NOMO-1 treated with DMSO at 0.1 percent for 48 hours (cell line): ENCODE data around the gene VAT1L.

ENCODE experiments used
- DNase-seq: peaks from one replicate; lab custom pipeline; 2025; ENCODE audit not compliant: unreplicated experiment; lab: John Stamatoyannopoulos, UW

Gene VAT1L

DNA sequence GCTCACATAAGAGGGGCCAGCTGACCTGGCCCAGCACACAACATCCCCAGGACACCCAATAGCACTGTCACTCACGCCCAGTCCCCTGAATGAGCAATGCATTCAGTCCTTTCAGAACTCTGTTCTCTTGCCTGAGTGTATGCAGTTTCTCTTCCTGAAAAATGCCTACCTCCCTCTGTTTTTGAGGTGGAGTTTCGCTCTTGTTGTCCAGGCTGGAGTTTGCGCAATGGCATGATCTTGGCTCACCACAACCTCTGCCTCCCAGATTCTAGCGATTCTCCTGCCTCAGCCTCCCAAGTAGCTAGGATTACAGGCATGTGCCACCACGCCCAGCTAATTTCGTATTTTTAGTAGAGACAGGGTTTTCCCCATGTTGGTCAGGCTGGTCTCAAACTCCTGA is 159.2 kb downstream of the VAT1L start:
- peak; percentile 83 for DNase-seq

DNA sequence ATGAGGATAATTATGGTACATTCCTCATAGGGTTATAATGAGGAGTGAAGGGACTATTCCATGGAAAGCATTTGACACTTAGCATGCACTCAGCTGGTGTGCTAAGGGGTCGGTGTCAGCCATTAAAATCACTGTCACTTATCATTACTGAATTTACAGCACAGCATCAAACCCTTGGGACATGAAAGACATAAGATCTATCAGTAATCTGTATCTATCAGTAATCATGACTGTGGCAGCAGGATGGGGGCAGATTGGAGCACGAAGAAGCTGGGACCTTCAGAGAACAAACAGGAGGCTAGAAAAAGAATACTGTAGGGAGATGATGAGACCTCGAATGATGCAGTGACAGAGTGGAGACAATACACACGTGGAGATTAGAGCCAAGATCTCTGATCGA is 160.5 kb downstream of the VAT1L start:
- DNase-seq: no peak

DNA sequence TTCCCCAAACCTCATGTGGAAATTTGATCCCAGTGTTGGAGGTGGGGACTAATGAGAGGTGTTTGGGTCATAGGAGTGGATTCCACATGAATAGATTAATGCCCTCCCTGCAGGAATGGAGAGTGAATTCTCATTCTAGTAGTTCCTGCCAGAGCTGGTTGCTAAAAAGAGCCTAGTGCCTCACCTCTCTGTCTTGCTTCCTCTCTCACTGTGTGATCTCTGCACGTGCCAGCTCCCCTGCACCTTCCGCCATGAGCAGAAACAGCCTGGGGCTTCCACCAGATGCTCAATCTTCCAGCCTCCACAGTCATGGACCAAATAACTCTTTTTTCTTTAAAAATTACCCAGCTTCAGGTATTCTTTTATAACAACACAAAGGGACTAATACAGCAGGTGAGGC is 161.1 kb downstream of the VAT1L start:
- no peak for DNase-seq

- DNase-seq: peak; percentile 26
Observed at GRCh38 chr16:77951788-77952187, 163.4 kb downstream of the VAT1L start.

DNA sequence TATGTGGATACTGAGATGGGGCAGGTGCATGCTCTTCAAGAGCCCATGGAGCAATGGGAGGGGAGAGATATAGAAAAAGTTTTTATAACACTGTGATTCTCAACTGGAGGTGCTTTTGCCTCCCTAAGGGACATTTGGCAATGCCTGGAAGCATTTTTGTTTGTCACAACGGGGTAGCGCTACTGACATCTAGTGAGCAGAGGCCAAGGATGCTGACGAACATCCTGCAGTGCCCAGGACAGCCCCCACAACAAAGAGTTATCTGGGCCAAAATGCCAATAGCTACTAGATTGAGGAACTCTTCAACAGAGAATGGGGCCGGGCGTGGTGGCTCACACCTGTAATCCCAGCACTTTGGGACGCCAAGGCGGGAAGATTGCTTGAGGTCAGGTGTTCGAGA is 166.8 kb downstream of the VAT1L start:
- DNase-seq: no peak

DNA sequence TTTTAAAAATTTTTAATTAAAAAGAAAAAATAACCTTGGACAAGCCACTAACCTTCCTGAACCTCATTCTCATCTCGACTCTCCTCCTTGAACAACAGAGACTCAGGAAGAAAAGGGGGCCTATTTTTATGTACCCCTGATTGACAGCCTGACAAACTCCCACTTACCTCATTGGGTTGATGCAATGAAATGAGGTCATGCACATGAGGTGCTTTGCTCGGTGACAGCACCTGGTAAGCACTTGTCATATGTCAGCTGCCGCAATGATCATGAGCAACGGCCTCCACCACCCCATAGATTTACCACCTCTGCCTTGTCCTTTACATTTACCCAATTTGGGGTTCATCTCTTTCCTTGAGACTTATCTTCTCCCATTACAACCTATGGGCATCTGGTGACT is 167.9 kb downstream of the VAT1L start:
- no peak for DNase-seq

GRCh38 chr16:77960766-77961165 is 172.4 kb downstream of the VAT1L start:
- DNase-seq: no peak

DNA sequence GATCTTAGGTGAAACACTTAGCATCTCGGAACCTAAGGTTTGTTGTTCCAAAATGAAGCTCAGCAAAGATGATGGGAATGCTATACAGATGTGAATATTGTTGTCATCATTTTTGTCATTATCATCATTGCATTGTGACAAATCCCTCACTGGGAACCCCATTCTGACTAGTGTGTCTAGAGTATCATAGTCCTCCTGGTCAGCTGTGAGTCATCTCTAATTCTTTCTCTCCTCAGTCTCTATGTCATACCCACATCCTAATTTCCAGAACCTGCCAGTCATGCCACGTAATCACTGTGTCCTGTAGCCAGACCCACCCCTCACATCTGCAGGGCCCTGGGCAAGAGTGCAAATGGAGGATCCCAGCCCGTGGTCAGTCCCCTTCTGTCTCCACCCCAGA is 173.4 kb downstream of the VAT1L start:
- no peak for DNase-seq

DNA sequence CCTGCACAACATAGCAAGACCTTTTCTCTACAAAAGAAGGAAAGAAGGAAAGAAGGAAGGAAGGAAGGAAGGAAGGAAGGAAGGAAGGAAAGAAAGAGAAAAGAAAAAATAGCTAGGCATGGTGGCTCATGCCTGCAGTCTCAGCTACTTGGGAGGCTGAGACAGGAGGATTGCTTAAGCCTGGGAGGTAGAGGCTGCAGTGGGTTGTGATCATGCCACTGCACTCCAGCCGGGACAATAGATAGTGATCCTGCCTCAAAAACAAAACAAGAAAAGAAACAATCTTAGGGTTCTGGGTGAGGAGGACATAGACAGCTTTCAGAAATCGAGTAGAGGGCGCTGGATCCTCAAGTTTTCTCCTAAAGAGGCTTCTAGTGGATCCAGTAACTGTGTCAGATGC is 174.3 kb downstream of the VAT1L start:
- no peak for DNase-seq

DNA sequence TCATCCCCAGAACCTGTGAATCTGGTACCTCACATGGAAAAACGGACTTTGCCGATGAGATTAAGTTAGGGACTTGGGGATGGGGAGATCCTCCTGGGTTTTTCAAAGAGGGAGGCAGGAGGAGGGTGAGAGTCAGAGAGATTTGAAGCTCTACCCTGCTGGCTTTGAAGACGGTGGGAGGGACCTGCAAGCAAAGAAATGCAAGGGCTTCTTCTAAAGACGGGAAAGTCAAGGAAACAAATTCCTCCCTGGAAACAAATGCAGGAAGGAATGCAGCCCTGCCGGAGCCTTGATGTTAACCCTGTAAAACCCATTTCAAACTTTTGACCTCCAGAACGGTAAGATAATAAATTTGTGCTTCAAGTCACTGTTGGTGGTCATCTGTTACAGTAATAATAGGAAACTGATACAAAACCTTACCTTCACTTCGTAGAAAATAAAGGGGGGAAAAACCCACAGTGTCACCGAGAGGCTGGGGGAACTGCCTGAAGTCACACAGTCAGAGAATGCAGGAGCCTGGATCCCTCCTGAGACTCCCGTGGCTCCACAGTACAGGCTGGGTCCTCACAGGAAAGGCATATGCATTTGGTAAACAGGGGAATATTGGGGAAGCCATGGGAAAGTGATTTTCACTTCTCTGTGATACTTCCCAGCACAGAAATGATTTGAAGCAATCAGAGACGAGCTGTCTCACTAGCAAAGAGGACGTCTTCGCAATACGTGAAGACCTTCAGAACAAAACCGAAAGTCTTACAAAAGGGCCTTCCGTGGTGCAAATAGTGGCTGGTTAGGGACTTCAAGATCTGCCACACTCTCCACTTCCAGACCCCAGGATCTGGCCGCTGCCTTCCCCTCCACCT is 175.1 kb downstream of the VAT1L start:
- DNase-seq: no peak

GRCh38 chr16:77965346-77965745 is 177.0 kb downstream of the VAT1L start:
- DNase-seq: no peak

- DNase-seq: no peak
Observed at GRCh38 chr16:77967054-77967904, 178.9 kb downstream of the VAT1L start.

DNA sequence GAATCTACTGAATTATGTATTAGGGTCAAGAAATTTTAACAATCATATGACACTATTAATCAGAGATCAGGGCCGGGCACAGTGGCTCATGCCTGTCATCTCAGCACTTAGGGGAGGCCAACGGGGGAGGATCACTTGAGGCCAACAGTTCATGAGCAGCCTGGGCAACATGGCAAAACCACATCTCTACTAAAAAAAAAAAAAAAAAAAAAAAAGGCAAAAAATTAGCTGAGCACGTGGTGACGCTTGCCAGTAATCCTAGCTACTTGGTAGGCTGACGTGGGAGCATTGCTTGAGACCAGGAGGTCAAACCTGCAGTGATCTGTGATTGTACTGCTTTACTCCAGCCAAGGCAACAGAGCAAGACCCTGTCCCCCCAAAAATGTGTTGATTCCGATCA is 181.5 kb downstream of the VAT1L start:
- DNase-seq: no peak

- DNase-seq: no peak
Observed at GRCh38 chr16:77970371-77970770, 182.0 kb downstream of the VAT1L start.

GRCh38 chr16:77971306-77972061 is 183.1 kb downstream of the VAT1L start:
- peak; percentile 72 for DNase-seq

DNA sequence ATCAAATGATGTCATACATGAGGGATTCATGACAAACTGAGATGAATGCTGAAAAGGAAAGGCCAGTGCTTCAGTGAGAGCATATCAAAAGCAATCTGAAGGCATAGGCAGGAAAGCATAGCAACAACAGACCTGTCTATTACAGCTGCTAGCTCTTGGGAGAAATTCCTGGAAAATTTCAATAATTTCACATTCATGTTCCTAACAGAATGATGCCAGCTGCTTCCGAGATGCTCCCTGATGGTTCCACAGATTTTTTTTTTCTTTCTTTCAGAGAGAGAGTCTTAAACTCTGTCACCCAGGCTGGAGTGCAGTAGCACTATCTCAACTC is 183.7 kb downstream of the VAT1L start:
- DNase-seq: no peak

- no peak for DNase-seq
Observed at GRCh38 chr16:77974883-77975282, 186.5 kb downstream of the VAT1L start.

GRCh38 chr16:77975942-77976341 is 187.6 kb downstream of the VAT1L start:
- DNase-seq: no peak

DNA sequence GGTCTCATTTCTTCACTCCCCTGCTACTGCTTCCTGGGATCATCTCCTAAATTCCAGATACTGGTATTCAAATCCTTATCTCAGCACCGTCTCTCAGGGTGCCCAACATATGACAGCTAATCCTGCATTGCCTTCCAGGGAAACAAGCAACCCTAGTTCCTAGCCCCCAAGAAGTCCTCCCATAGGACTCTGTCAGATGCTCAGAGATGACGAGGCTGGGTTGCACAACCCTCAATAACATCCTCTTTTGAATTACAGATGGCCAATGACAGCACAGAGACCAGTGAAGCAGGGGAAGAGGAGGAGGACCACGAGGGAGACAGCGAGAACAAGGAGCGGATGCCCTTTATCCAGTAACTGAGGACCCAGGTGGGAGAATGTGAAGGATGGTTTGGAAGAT is 189.0 kb downstream of the VAT1L start:
- DNase-seq: peak; percentile 61

- DNase-seq: no peak
Observed at GRCh38 chr16:77985111-77985510, 196.7 kb downstream of the VAT1L start.

- DNase-seq: no peak
Observed at GRCh38 chr16:77986011-77986740, 197.8 kb downstream of the VAT1L start.
